GM18907 (cell line): ENCODE data around the gene MYLK4.
"Not testable (repeated sequence)": the region's sequence is repeated elsewhere in the genome, so short reads cannot be mapped to it uniquely, and the experiment has no call there.

Experiments
- ATAC-seq: cut with Tn5 transposase; IDR thresholded peaks from one replicate; pipeline ENCODE4 v1.9.1; 2021; ENCODE audit warnings: mild to moderate bottlenecking, moderate library complexity; ENCODE audit not compliant: unreplicated experiment

MYLK4 gene

GRCh38 chr6:2780102-2780737, 29.5 kb upstream of the MYLK4 start:
- ATAC-seq, result no peak

DNA sequence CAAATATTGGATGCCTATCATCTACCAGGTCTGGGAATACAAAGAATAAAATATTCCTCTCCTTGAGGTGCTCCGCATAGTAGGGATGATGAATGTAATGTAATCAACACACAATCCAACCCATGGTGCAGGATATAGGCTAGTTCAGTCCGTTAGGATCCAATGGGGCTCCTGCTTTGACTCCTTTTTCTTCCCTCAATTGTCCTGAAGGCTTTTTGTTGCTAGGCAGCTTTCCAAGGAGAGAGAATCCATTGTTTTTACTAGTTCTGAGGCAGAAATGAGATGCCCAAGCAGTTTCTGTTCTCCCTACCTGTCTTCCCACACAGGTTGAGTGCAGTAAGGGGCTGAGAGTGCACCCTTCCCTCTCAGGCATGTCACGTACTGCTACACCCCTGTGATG, 26.5 kb upstream of the MYLK4 start:
- no peak for ATAC-seq

GRCh38 chr6:2775003-2775402, 24.3 kb upstream of the MYLK4 start:
- no peak for ATAC-seq

- ATAC-seq, result no peak
Measured at GRCh38 chr6:2773449-2773848, 22.7 kb upstream of the MYLK4 start.

GRCh38 chr6:2772840-2773239, 22.1 kb upstream of the MYLK4 start:
- ATAC-seq, result no peak

DNA sequence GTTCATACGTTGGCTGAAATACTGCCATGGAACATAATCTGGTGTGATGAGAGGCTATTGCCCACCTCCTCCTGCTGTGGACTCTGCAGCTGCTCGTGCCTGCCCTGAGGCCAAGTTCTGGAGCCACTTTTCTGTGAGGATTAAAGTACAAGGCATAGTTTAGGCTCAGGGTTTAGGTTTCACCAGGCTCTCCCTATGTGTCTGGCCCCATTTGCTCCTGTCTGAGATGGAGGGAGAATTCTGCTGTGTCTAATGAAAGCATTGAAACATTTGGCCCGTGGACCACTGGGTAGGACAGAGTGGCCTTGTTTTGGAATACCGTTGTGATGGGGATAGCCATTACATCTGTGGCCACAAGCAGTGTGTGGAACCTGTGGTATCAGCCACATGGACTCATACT, 20.4 kb upstream of the MYLK4 start:
- ATAC-seq, result no peak

GRCh38 chr6:2770171-2770570, 19.4 kb upstream of the MYLK4 start:
- ATAC-seq, result no peak

- ATAC-seq, result no peak
Measured at GRCh38 chr6:2768696-2769095, 18.0 kb upstream of the MYLK4 start.

- no peak for ATAC-seq
Measured at GRCh38 chr6:2767657-2768524, 17.2 kb upstream of the MYLK4 start.

- ATAC-seq, result no peak
Measured at GRCh38 chr6:2766767-2767656, 16.3 kb upstream of the MYLK4 start.

DNA sequence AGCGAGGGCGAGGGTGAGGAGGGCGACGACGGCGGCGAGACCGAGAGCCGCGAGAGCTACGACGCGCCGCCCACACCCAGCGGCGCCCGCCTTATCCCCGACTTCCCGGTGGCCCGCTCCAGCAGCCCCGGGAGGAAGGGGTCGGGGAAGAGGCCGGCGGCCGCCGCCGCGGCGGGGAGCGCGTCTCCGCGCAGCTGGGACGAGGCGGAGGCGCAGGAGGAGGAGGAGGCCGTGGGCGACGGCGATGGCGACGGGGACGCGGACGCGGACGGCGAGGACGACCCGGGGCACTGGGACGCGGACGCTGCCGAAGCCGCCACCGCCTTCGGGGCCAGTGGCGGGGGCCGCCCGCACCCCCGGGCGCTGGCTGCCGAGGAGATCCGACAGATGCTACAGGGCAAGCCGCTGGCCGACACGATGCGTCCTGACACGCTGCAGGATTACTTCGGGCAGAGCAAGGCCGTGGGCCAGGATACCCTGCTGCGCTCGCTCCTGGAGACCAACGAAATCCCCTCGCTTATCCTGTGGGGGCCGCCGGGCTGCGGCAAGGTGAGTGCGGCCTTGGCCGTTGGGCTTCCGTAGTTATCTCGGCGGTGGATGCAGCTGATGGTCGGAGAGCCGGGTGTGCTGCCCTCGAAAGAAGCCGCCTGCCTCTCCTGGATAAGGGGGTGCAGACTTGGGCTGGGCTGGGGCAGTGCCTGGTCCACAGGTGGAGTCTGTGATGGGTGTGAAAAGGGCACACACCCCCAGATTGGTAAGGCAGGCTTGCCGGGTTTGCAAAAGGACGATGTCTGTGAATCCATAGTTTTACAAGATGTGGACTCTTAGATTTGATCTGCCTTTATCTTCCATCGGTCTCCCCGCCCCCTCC, 15.4 kb upstream of the MYLK4 start:
- peak; percentile 23 for ATAC-seq

DNA sequence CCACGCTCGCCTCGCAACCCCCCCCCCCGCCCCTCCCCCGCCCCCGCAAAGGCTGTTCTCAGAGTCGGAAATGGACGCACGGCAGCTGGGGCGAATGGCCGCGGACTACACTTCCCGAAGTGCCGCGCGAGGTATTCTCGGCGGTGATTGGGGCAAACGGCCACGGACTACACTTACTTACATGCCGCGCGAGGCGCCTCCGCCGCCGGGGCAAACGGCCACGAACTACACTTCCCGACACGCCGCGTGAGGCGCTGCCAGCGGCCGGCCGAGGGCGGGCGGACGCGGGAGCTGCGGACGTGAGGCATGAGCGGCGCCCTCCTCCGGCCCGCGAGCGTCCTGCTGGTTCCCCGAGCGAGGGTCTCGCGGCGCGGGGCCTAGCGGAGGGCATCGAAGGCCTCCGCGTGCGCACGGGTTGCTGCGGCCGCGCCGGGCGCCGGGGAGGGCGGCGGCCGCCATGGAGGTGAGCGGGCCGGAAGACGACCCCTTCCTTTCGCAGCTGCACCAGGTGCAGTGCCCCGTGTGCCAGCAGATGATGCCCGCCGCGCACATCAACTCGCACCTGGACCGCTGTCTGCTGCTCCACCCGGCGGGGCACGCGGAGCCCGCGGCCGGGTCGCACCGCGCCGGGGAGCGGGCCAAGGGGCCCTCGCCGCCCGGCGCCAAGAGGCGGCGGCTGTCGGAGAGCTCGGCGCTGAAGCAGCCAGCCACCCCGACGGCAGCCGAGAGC, 14.6 kb upstream of the MYLK4 start, which contains the start of gene WRNIP1:
Gene WRNIP1, plus strand, starts transcription at position 228 of the 730 bp plus-strand sequence. Its CDS starts 230 bp downstream, at position 458.
- ATAC-seq, result peak; percentile 89

DNA sequence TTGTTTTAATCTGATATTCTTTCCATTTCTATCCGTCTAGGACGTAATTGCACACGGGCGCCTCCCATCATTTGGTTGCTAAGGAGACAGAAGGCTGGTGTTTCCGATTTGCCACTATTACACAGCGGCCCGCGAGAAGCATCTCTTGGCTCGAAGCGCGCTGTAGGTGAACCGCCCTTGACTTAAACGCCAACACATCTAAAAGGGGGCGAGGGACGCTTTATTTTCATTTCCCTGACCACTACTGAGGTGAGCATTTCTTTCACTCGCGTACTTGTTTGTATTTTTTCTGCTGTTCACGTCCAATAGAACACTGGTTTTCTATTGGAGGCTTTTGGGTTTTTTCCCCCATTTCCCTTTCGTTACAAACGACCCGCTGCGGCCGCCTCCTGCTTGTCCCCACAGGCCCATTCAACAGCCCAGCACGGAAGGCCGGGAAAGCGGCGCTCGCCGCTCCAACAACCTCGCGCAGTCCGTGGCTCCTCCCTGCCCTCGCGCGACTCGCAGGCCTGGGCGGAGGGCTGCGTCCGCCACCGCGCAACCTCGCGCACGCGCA, 14.0 kb upstream of the MYLK4 start:
- peak; percentile 69 for ATAC-seq

- no peak for ATAC-seq
Measured at GRCh38 chr6:2763876-2764540, 13.3 kb upstream of the MYLK4 start.

DNA sequence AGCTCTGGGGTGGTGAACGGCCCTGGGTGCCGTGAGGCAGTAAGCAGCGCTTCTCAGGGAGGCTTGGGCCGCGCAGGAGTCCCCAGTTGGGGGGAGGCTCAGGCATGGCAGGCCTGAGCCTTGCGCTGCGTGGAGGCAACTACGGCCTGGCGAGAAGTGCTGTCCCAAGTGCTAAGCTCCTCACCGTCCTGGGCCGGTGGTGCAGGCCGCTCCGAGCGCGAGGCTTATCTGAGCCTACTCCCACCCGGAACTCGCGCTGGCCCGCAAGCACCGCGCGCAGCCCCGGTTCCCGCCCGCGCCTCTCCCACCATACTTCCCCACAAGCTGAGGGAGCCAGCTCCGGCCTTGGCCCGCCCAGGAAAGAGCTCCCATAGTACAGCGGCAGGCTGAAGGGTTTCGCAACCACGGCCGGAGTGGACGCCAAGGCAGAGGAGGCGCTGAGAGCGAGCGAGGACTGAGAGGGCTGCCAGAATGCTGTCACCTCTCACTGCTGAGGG, 12.7 kb upstream of the MYLK4 start:
- no peak for ATAC-seq

GRCh38 chr6:2762868-2763267, 12.1 kb upstream of the MYLK4 start:
- not testable (repeated sequence) for ATAC-seq

DNA sequence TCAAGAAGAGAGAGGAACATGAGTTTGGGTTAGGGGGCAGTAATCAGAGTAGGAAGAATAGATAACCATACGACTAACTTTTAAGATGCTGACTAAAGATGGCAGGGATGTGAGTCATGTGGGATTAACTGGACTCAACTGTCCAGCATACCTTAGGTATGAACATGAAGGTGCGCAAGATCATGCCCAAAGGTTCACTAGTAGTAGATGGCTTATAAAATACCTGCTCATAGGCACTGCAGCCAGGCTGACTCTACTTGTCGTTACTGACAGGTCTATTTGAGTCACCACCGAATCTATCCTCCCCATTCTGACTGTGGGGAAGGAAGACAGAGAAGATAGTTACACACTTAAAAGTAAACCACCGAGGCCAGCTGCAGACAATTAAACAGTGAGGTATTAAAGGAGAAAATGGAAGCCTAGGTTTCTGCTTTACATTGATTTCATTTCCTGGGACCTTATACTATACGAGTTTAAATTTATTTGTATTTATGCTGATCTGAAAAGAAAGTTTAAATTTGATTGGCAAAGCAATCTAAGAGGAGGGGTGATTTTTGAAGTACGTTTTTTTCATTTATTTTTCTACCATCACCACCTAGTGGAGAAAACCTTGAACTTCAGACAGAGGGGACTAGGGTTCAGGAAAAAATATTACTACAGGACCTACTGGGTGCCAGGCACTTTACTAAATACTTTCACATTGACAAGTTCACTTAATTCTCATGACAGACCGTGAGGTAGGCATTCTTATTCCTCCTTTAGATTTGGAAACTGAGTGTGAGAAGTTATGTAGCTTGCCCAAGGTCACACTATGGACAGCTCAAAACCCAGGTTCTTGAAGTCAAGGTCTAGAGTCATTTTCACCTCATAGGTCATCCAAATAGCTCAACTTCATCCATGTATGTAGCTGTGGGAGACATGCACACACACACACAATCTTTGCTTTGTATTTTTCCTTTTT, 10.4 kb upstream of the MYLK4 start:
- ATAC-seq, result no peak
